Mesenchymal stem cell (in vitro differentiated cells and primary cell): ENCODE data around the gene FNDC3B.

Experiments used
- DNase-seq: peaks from one replicate; pipeline ENCODE4 v3.0.0-alpha.2; 2013
- H2AFZ ChIP-seq: one replicate; pipeline ENCODE4 v1.6.1; 2013; ENCODE audit warnings: low read depth, mild to moderate bottlenecking, control low read depth, inconsistent platforms, low read length, moderate library complexity
- H2AK5ac ChIP-seq: 2 replicates; pipeline ENCODE4 v1.6.1; 2013; ENCODE audit warnings: low read length, moderate library complexity, mild to moderate bottlenecking, inconsistent platforms; ENCODE audit not compliant: severe bottlenecking
- H2BK120ac ChIP-seq: one replicate; pipeline ENCODE4 v1.6.1; 2013; ENCODE audit warnings: low read depth, mild to moderate bottlenecking, inconsistent platforms, low read length, moderate library complexity
- H2BK12ac ChIP-seq, 2 experiments: one replicate each; pipeline ENCODE4 v1.6.1; 2013; ENCODE audit warnings: inconsistent platforms in 2 of 2, low read length in 2 of 2, mild to moderate bottlenecking in 2 of 2, moderate library complexity in 2 of 2, control low read depth in 1 of 2
- H2BK15ac ChIP-seq: one replicate; pipeline ENCODE4 v1.6.1; 2013; ENCODE audit warnings: mild to moderate bottlenecking, low read depth, inconsistent platforms; ENCODE audit not compliant: poor library complexity, severe bottlenecking
- H2BK5ac ChIP-seq: 2 replicates; pipeline ENCODE4 v1.6.1; 2013; ENCODE audit warnings: low read depth, mild to moderate bottlenecking, low read length, control low read depth, inconsistent platforms; ENCODE audit not compliant: poor library complexity, severe bottlenecking
- H3K14ac ChIP-seq, 2 experiments: one replicate each; pipeline ENCODE4 v1.6.1; 2013; ENCODE audit warnings: inconsistent platforms in 2 of 2, low read length in 2 of 2, control low read depth in 1 of 2, mild to moderate bottlenecking in 1 of 2, moderate library complexity in 1 of 2
- H3K18ac ChIP-seq, 2 experiments: one replicate each; pipeline ENCODE4 v1.6.1; 2013; ENCODE audit warnings: inconsistent platforms in 2 of 2, low read length in 2 of 2, control low read depth in 1 of 2, low read depth in 1 of 2, mild to moderate bottlenecking in 1 of 2
- H3K23ac ChIP-seq, 2 experiments: one replicate each; pipeline ENCODE4 v1.6.1; 2013; ENCODE audit warnings: inconsistent platforms in 2 of 2, low read length in 2 of 2, mild to moderate bottlenecking in 2 of 2, moderate library complexity in 2 of 2, control low read depth in 1 of 2
- H3K27ac ChIP-seq: 2 replicates; pipeline ENCODE4 v1.5.1; 2013; ENCODE audit warnings: mild to moderate bottlenecking, moderate library complexity, low read length, control low read depth, inconsistent platforms; ENCODE audit not compliant: poor library complexity, severe bottlenecking
- H3K27me3 ChIP-seq, 2 experiments: 2 replicates each; pipeline versions ENCODE4 v1.6.1 to v1.7.0; 2013; ENCODE audit warnings: low read length in 2 of 2, mild to moderate bottlenecking in 2 of 2, moderate library complexity in 2 of 2, control low read depth in 1 of 2, inconsistent platforms in 1 of 2; ENCODE audit not compliant: control insufficient read depth in 1 of 2, insufficient read depth in 1 of 2
- H3K36me3 ChIP-seq, 2 experiments: 2 replicates each; pipeline versions ENCODE4 v1.6.1 to v1.7.0; 2013; ENCODE audit warnings: low read length in 2 of 2, control low read depth in 1 of 2, inconsistent platforms in 1 of 2, low read depth in 1 of 2, mild to moderate bottlenecking in 1 of 2; ENCODE audit not compliant: insufficient read depth in 2 of 2, control insufficient read depth in 1 of 2
- H3K4ac ChIP-seq, 2 experiments: one replicate each; pipeline ENCODE4 v1.6.1; 2013; ENCODE audit warnings: inconsistent platforms in 2 of 2, low read length in 2 of 2, mild to moderate bottlenecking in 2 of 2, moderate library complexity in 2 of 2, control low read depth in 1 of 2, low read depth in 1 of 2
- H3K4me1 ChIP-seq: 2 replicates; pipeline ENCODE4 v1.6.1; 2013; ENCODE audit warnings: low read depth, low read length, control low read depth; ENCODE audit not compliant: control insufficient read depth, insufficient read depth
- H3K4me2 ChIP-seq: 2 replicates; pipeline ENCODE4 v1.6.1; 2013; ENCODE audit warnings: low read length, mild to moderate bottlenecking, inconsistent platforms; ENCODE audit not compliant: poor library complexity, severe bottlenecking
- H3K4me3 ChIP-seq, 2 experiments: 2 replicates each; pipeline versions ENCODE4 v1.5.1 to v1.7.0; 2013; ENCODE audit warnings: low read length in 2 of 2, mild to moderate bottlenecking in 2 of 2, control low read depth in 1 of 2, low read depth in 1 of 2; ENCODE audit not compliant: insufficient read depth in 1 of 2
- H3K79me1 ChIP-seq: replicated peaks from 2 replicates; pipeline ENCODE4 v1.6.1; 2013; ENCODE audit warnings: mild to moderate bottlenecking, control low read depth, low read length, inconsistent platforms; ENCODE audit not compliant: poor library complexity, severe bottlenecking
- H3K9ac ChIP-seq: 2 replicates; pipeline ENCODE4 v1.7.0; 2013; ENCODE audit warnings: mild to moderate bottlenecking, low read length, moderate library complexity
- H3K9me3 ChIP-seq: 2 replicates; pipeline ENCODE4 v1.7.0; 2013; ENCODE audit warnings: mild to moderate bottlenecking, low read length; ENCODE audit not compliant: control insufficient read depth
- H4K8ac ChIP-seq: one replicate; pipeline ENCODE4 v1.6.1; 2013; ENCODE audit warnings: inconsistent platforms, mild to moderate bottlenecking, low read length, moderate library complexity
- H4K91ac ChIP-seq: one replicate; pipeline ENCODE4 v1.6.1; 2013; ENCODE audit warnings: mild to moderate bottlenecking, low read length, inconsistent platforms
- WGBS: methylation state at CpG from one replicate; pipeline ENCODE4 v1.1.7; 2013; ENCODE audit warnings: mixed read lengths; 5-methylcytosine and 5-hydroxymethylcytosine counted together

Gene FNDC3B

GRCh38 chr3:172040078-172040980 is 951 bp downstream of the FNDC3B start:
- peaks cover 3% of the 10 kb centered on the region for H3K4me1 ChIP-seq
- no peaks in the 10 kb centered on the region for H3K27me3 ChIP-seq
- H3K14ac ChIP-seq = peak overlapping the region; percentile 64 to 100

GRCh38 chr3:172040981-172041963 is 1.9 kb downstream of the FNDC3B start:
- Histone ChIP-seq H4K91ac (peak overlapping the region; percentile 98), H3K23ac (no peak overlapping the region), H3K27ac (peak overlapping the region; percentile 87), H3K9me3 (no peaks in the 10 kb centered on the region), H3K9ac (peak overlapping the region; percentile 98), H2BK12ac (peak overlapping the region in 1 of 2 experiments; percentile 6), H3K4me2 (peak overlapping the region; percentile 51), H2BK15ac (peak overlapping the region; percentile 97), H3K14ac (peak overlapping the region in 1 of 2 experiments; percentile 92), H2BK5ac (peak overlapping the region; percentile 99), H3K27me3 (no peaks in the 10 kb centered on the region), H3K79me1 (no peaks in the 10 kb centered on the region), H2AK5ac (no peak overlapping the region), H2BK120ac (peak overlapping the region; percentile 100), H3K4me3 (peak overlapping the region; percentile 88 to 95), H3K36me3 (peaks cover 3 to 4% of the 10 kb centered on the region in 2 experiments), H3K18ac (peak overlapping the region; percentile 99 to 100), H4K8ac (peak overlapping the region; percentile 90), H3K4ac (peak overlapping the region in 1 of 2 experiments; percentile 94), H3K4me1 (peaks cover 5% of the 10 kb centered on the region), H2AFZ (no peak overlapping the region)
- under 1% methylated on average over 14 of the region's 15 CpGs for WGBS
- DNase-seq = peak; percentile 60

More at GRCh38 chr3:172040078-172040980, 951 bp downstream of the FNDC3B start:
- peak overlapping the region; percentile 93 for H3K27ac ChIP-seq
- H3K9me3 ChIP-seq = no peaks in the 10 kb centered on the region
- peak overlapping the region; percentile 88 for H2AK5ac ChIP-seq
- H2AFZ ChIP-seq = no peak overlapping the region
- peak overlapping the region; percentile 100 for H2BK120ac ChIP-seq
- H3K4me3 ChIP-seq = peak overlapping the region; percentile 88 to 95
- peak overlapping the region; percentile 99 to 100 for H3K18ac ChIP-seq
- H3K4ac ChIP-seq = peak overlapping the region; percentile 94 to 99
- H3K9ac ChIP-seq = peak overlapping the region; percentile 98
- no peaks in the 10 kb centered on the region for H3K79me1 ChIP-seq
- peak overlapping the region in 1 of 2 experiments; percentile 79 for H3K23ac ChIP-seq
- peak overlapping the region; percentile 38 for H3K4me2 ChIP-seq
- H4K8ac ChIP-seq = peak overlapping the region; percentile 98
- H2BK15ac ChIP-seq = peak overlapping the region; percentile 99
- WGBS = 1% methylated on average over 62 of the region's 103 CpGs
- peak; percentile 88 for DNase-seq
- peak overlapping the region in 1 of 2 experiments; percentile 63 for H2BK12ac ChIP-seq
- peak overlapping the region; percentile 99 for H2BK5ac ChIP-seq
- H4K91ac ChIP-seq = peak overlapping the region; percentile 98
- peaks cover 3 to 4% of the 10 kb centered on the region in 2 experiments for H3K36me3 ChIP-seq

GRCh38 chr3:172042136-172042662 is 2.8 kb downstream of the FNDC3B start:
- H3K9me3 ChIP-seq = no peaks in the 10 kb centered on the region
- no peak overlapping the region for H2AK5ac ChIP-seq
- no peak overlapping the region for H4K91ac ChIP-seq
- peak overlapping the region; percentile 53 for H3K27ac ChIP-seq
- no peak overlapping the region for H2BK120ac ChIP-seq
- no peak overlapping the region for H2AFZ ChIP-seq
- H3K79me1 ChIP-seq = no peaks in the 10 kb centered on the region
- peak; percentile 63 for DNase-seq
- H2BK15ac ChIP-seq = no peak overlapping the region
- no peak overlapping the region for H4K8ac ChIP-seq
- H3K9ac ChIP-seq = peak overlapping the region; percentile 98
- peak overlapping the region in 1 of 2 experiments; percentile 88 for H3K4me3 ChIP-seq
- H2BK5ac ChIP-seq = no peak overlapping the region
- H3K23ac ChIP-seq = no peak overlapping the region
- peak overlapping the region in 1 of 2 experiments; percentile 14 for H3K18ac ChIP-seq
- H3K4ac ChIP-seq = no peak overlapping the region
- 75% methylated on average over 4 of the region's 6 CpGs for WGBS
- peaks cover 3 to 4% of the 10 kb centered on the region in 2 experiments for H3K36me3 ChIP-seq
- H2BK12ac ChIP-seq = no peak overlapping the region
- H3K4me2 ChIP-seq = peak overlapping the region; percentile 65
- H3K4me1 ChIP-seq = peaks cover 5% of the 10 kb centered on the region
- no peak overlapping the region for H3K14ac ChIP-seq
- no peaks in the 10 kb centered on the region for H3K27me3 ChIP-seq
